Measurements from ENCODE around the gene APBB2. TPM values are rescaled to one million over a fixed set of nuclear protein-coding genes. Genes with fewer than 3 reads are reported as not detected.

The APBB2 gene
- total RNA-seq, 1 experiment from 2014 or later = 49.0 TPM

DNA sequence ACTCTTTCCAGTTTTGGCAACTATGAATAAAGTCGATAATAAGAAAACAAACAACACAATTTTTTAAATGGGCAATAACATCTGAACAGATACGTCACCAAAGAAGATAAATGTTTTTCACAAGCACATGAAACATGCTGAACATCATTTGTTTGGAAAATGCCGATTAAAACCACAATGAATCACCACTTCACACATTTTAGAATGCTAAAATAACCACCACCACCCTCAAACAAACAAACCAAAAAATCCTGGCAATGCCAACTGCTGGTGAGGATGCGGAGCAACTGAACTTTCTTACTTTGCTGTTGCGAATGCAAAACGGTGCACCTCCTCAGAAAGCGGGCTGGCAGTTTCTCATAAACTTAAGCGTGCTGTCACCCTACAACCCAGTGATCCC, 348.6 kb downstream of the APBB2 start:
- DNase-seq (ENCODE audit: low spot score) = no peak
- no peaks in the 10 kb centered on the region for H3K36me3 Mint-ChIP-seq

More for the DNA sequence above, 348.6 kb downstream of the APBB2 start:
- TF ChIP-seq, protein P1, sequence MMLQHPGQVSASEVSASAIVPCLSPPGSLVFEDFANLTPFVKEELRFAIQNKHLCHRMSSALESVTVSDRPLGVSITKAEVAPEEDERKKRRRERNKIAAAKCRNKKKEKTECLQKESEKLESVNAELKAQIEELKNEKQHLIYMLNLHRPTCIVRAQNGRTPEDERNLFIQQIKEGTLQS (CRISPR knock-in tag; conservative IDR thresholded peaks at IDR 0.05) = no peak
- TF ChIP-seq ZNF423 (CRISPR knock-in tag; IDR thresholded peaks at IDR 0.05) (no peak), SMAD3 (CRISPR knock-in tag; IDR thresholded peaks at IDR 0.05; ENCODE audit: borderline replicate concordance) (no peak), SOX15 (CRISPR knock-in tag; IDR thresholded peaks at IDR 0.05) (no peak), ZNF219 (CRISPR knock-in tag; IDR thresholded peaks at IDR 0.05; ENCODE audit: borderline replicate concordance) (no peak), SMAD4 (CRISPR knock-in tag; IDR thresholded peaks at IDR 0.05) (no peak), PRRX2 (CRISPR knock-in tag; IDR thresholded peaks at IDR 0.05) (no peak), NFATC4 (CRISPR knock-in tag; IDR thresholded peaks at IDR 0.05) (no peak), RELA (CRISPR knock-in tag; IDR thresholded peaks at IDR 0.05; ENCODE audit: borderline replicate concordance) (no peak), ZNF317 (CRISPR knock-in tag; IDR thresholded peaks at IDR 0.05; ENCODE audit: borderline replicate concordance, low read depth) (no peak), FOXK1 (CRISPR knock-in tag; IDR thresholded peaks at IDR 0.05) (no peak), CREM (CRISPR knock-in tag; IDR thresholded peaks at IDR 0.05) (no peak), RORB (CRISPR knock-in tag; IDR thresholded peaks at IDR 0.05) (no peak)
- TF ChIP-seq, protein P2, sequence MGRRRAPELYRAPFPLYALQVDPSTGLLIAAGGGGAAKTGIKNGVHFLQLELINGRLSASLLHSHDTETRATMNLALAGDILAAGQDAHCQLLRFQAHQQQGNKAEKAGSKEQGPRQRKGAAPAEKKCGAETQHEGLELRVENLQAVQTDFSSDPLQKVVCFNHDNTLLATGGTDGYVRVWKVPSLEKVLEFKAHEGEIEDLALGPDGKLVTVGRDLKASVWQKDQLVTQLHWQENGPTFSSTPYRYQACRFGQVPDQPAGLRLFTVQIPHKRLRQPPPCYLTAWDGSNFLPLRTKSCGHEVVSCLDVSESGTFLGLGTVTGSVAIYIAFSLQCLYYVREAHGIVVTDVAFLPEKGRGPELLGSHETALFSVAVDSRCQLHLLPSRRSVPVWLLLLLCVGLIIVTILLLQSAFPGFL (CRISPR knock-in tag; IDR thresholded peaks at IDR 0.05; ENCODE audit: borderline replicate concordance) = no peak
- TF ChIP-seq, protein P3, sequence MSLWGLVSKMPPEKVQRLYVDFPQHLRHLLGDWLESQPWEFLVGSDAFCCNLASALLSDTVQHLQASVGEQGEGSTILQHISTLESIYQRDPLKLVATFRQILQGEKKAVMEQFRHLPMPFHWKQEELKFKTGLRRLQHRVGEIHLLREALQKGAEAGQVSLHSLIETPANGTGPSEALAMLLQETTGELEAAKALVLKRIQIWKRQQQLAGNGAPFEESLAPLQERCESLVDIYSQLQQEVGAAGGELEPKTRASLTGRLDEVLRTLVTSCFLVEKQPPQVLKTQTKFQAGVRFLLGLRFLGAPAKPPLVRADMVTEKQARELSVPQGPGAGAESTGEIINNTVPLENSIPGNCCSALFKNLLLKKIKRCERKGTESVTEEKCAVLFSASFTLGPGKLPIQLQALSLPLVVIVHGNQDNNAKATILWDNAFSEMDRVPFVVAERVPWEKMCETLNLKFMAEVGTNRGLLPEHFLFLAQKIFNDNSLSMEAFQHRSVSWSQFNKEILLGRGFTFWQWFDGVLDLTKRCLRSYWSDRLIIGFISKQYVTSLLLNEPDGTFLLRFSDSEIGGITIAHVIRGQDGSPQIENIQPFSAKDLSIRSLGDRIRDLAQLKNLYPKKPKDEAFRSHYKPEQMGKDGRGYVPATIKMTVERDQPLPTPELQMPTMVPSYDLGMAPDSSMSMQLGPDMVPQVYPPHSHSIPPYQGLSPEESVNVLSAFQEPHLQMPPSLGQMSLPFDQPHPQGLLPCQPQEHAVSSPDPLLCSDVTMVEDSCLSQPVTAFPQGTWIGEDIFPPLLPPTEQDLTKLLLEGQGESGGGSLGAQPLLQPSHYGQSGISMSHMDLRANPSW (CRISPR knock-in tag; conservative IDR thresholded peaks at IDR 0.05; ENCODE audit: low read depth) = no peak
- TF ChIP-seq, protein P4, sequence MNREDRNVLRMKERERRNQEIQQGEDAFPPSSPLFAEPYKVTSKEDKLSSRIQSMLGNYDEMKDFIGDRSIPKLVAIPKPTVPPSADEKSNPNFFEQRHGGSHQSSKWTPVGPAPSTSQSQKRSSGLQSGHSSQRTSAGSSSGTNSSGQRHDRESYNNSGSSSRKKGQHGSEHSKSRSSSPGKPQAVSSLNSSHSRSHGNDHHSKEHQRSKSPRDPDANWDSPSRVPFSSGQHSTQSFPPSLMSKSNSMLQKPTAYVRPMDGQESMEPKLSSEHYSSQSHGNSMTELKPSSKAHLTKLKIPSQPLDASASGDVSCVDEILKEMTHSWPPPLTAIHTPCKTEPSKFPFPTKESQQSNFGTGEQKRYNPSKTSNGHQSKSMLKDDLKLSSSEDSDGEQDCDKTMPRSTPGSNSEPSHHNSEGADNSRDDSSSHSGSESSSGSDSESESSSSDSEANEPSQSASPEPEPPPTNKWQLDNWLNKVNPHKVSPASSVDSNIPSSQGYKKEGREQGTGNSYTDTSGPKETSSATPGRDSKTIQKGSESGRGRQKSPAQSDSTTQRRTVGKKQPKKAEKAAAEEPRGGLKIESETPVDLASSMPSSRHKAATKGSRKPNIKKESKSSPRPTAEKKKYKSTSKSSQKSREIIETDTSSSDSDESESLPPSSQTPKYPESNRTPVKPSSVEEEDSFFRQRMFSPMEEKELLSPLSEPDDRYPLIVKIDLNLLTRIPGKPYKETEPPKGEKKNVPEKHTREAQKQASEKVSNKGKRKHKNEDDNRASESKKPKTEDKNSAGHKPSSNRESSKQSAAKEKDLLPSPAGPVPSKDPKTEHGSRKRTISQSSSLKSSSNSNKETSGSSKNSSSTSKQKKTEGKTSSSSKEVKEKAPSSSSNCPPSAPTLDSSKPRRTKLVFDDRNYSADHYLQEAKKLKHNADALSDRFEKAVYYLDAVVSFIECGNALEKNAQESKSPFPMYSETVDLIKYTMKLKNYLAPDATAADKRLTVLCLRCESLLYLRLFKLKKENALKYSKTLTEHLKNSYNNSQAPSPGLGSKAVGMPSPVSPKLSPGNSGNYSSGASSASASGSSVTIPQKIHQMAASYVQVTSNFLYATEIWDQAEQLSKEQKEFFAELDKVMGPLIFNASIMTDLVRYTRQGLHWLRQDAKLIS (CRISPR knock-in tag; IDR thresholded peaks at IDR 0.05; ENCODE audit: borderline replicate concordance) = no peak
- TF ChIP-seq, protein P5, sequence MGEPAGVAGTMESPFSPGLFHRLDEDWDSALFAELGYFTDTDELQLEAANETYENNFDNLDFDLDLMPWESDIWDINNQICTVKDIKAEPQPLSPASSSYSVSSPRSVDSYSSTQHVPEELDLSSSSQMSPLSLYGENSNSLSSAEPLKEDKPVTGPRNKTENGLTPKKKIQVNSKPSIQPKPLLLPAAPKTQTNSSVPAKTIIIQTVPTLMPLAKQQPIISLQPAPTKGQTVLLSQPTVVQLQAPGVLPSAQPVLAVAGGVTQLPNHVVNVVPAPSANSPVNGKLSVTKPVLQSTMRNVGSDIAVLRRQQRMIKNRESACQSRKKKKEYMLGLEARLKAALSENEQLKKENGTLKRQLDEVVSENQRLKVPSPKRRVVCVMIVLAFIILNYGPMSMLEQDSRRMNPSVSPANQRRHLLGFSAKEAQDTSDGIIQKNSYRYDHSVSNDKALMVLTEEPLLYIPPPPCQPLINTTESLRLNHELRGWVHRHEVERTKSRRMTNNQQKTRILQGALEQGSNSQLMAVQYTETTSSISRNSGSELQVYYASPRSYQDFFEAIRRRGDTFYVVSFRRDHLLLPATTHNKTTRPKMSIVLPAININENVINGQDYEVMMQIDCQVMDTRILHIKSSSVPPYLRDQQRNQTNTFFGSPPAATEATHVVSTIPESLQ (CRISPR knock-in tag; IDR thresholded peaks at IDR 0.05) = no peak
- TF ChIP-seq, protein P6, sequence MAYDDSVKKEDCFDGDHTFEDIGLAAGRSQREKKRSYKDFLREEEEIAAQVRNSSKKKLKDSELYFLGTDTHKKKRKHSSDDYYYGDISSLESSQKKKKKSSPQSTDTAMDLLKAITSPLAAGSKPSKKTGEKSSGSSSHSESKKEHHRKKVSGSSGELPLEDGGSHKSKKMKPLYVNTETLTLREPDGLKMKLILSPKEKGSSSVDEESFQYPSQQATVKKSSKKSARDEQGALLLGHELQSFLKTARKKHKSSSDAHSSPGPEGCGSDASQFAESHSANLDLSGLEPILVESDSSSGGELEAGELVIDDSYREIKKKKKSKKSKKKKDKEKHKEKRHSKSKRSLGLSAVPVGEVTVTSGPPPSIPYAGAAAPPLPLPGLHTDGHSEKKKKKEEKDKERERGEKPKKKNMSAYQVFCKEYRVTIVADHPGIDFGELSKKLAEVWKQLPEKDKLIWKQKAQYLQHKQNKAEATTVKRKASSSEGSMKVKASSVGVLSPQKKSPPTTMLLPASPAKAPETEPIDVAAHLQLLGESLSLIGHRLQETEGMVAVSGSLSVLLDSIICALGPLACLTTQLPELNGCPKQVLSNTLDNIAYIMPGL (CRISPR knock-in tag; IDR thresholded peaks at IDR 0.05) = no peak
- TF ChIP-seq, protein P7, sequence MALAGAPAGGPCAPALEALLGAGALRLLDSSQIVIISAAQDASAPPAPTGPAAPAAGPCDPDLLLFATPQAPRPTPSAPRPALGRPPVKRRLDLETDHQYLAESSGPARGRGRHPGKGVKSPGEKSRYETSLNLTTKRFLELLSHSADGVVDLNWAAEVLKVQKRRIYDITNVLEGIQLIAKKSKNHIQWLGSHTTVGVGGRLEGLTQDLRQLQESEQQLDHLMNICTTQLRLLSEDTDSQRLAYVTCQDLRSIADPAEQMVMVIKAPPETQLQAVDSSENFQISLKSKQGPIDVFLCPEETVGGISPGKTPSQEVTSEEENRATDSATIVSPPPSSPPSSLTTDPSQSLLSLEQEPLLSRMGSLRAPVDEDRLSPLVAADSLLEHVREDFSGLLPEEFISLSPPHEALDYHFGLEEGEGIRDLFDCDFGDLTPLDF (CRISPR knock-in tag; IDR thresholded peaks at IDR 0.05) = no peak
- TF ChIP-seq, protein P8, sequence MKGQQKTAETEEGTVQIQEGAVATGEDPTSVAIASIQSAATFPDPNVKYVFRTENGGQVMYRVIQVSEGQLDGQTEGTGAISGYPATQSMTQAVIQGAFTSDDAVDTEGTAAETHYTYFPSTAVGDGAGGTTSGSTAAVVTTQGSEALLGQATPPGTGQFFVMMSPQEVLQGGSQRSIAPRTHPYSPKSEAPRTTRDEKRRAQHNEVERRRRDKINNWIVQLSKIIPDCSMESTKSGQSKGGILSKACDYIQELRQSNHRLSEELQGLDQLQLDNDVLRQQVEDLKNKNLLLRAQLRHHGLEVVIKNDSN (CRISPR knock-in tag; IDR thresholded peaks at IDR 0.05) = no peak
- no peaks in the 10 kb centered on the region for H3K9me3 Mint-ChIP-seq
- CTCF ChIA-PET = interaction anchor here (0.9 to 1.3 kb wide), 3 partner anchors 10 to 32 kb away, joined by 3 to 4 read pairs (median 4); no protein-coding TSS in a partner anchor
- H3K27me3 Mint-ChIP-seq (ENCODE audit: low read depth) = no peaks in the 10 kb centered on the region
- H3K27ac Mint-ChIP-seq = no peak overlapping the region
- no peaks in the 10 kb centered on the region for H3K4me1 Mint-ChIP-seq
- H3K4me3 Mint-ChIP-seq = no peak overlapping the region
- no peak for ATAC-seq
- POLR2A ChIA-PET = interaction anchor here (0.5 kb wide), 1 partner anchor 289 kb away, joined by 3 read pairs; no protein-coding TSS in a partner anchor
